SK-N-SH (cell line): ENCODE results near the gene USP12. TPM values are rescaled to one million over a fixed set of nuclear protein-coding genes. Genes with fewer than 3 reads are reported as not detected.

Source experiments
- CTCF ChIA-PET: fragments of 300-600, 350-600 bp; formaldehyde crosslinking; extraction: SDS; loops from one replicate; lab custom pipeline; 2021; lab: Yijun Ruan, JAX
- POLR2A ChIA-PET: fragments of 350-600 bp; sonication (Branson Sonifier 250); formaldehyde crosslinking; extraction: SDS; loops from one replicate; lab custom pipeline; 2020; ENCODE audit warnings: antibody characterized with exemption, inconsistent platforms; lab: Yijun Ruan, JAX
- DNase-seq: peaks from one replicate; pipeline ENCODE4 v3.0.0; 2012
- H2AFZ ChIP-seq: fragments of 200-600 bp; sonication (generic); 2 replicates; pipeline ENCODE4 v1.8.1; 2016; ENCODE audit warnings: antibody characterized with exemption, mild to moderate bottlenecking, low read depth
- H3F3A ChIP-seq: fragments of 200-600 bp; sonication (generic); replicated peaks from 2 replicates; pipeline ENCODE3; 2016; ENCODE audit warnings: antibody characterized with exemption, mild to moderate bottlenecking; ENCODE audit not compliant: insufficient read depth
- H3K27ac ChIP-seq, 2 experiments: fragments of 200-500 bp in 1 of 2; fragments of 200-600 bp in 1 of 2; sonication (Bioruptor generic) in 1 of 2; sonication (generic), shearing (Covaris generic) in 1 of 2; 2 replicates each; pipeline versions ENCODE4 v1.5.1 to v1.6.1; 2014 to 2016; ENCODE audit warnings: low read depth in 2 of 2, inconsistent platforms in 1 of 2, low read length in 1 of 2, mild to moderate bottlenecking in 1 of 2, mixed read lengths in 1 of 2
- H3K27me3 ChIP-seq: fragments of 200-600 bp; sonication (generic), shearing (Covaris generic); 2 replicates; pipeline ENCODE4 v1.6.1; 2016; ENCODE audit warnings: mixed run types; ENCODE audit not compliant: insufficient read depth
- H3K36me3 ChIP-seq, 2 experiments: fragments of 200-500 bp in 1 of 2; fragments of 200-600 bp in 1 of 2; sonication (Bioruptor generic) in 1 of 2; sonication (generic) in 1 of 2; replicated peaks in 1 of 2; 2 replicates each; pipeline versions ENCODE3 to v1.5.1; 2014 to 2016; ENCODE audit warnings: low read length in 1 of 2, mild to moderate bottlenecking in 1 of 2; ENCODE audit not compliant: insufficient read depth in 2 of 2, control insufficient read depth in 1 of 2
- H3K4me1 ChIP-seq, 2 experiments: fragments of 200-500 bp in 1 of 2; fragments of 200-600 bp in 1 of 2; sonication (Bioruptor generic) in 1 of 2; sonication (generic), shearing (Covaris generic) in 1 of 2; 2 replicates each; pipeline versions ENCODE4 v1.5.1 to v1.6.1; 2014 to 2016; ENCODE audit warnings: low read depth in 1 of 2, low read length in 1 of 2, mixed run types in 1 of 2; ENCODE audit not compliant: insufficient read depth in 2 of 2, control insufficient read depth in 1 of 2
- H3K4me2 ChIP-seq: fragments of 200-600 bp; sonication (generic), shearing (Covaris generic); 2 replicates; pipeline ENCODE4 v1.6.1; 2017; ENCODE audit warnings: mixed run types
- H3K4me3 ChIP-seq, 2 experiments: fragments of 200-500 bp in 1 of 2; fragments of 200-600 bp in 1 of 2; sonication (Bioruptor generic) in 1 of 2; sonication (generic), shearing (Covaris generic) in 1 of 2; 2 replicates each; pipeline versions ENCODE4 v1.5.1 to v1.8.1; 2014 to 2016; ENCODE audit warnings: low read depth in 2 of 2, inconsistent platforms in 1 of 2, low read length in 1 of 2, mild to moderate bottlenecking in 1 of 2, mixed read lengths in 1 of 2, moderate library complexity in 1 of 2
- H3K79me2 ChIP-seq: fragments of 200-600 bp; sonication (generic); 2 replicates; pipeline ENCODE4 v1.8.1; 2017; ENCODE audit warnings: mild to moderate bottlenecking; ENCODE audit not compliant: insufficient read depth
- H3K9ac ChIP-seq: fragments of 200-600 bp; sonication (generic); 2 replicates; pipeline ENCODE4 v1.6.1; 2017; ENCODE audit warnings: mixed run types
- H3K9me2 ChIP-seq: fragments of 200-600 bp; sonication (generic); 2 replicates; pipeline ENCODE4 v1.6.1; 2017; ENCODE audit warnings: mixed run types
- H3K9me3 ChIP-seq: fragments of 200-600 bp; sonication (generic); 2 replicates; pipeline ENCODE4 v1.6.1; 2017; ENCODE audit warnings: mixed run types, mild to moderate bottlenecking, moderate library complexity
- H4K20me1 ChIP-seq: fragments of 200-600 bp; sonication (generic); 2 replicates; pipeline ENCODE4 v1.6.1; 2017; ENCODE audit warnings: mild to moderate bottlenecking, mixed run types; ENCODE audit not compliant: insufficient read depth
- ELF1 ChIP-seq: IDR thresholded peaks from 2 replicates; pipeline ENCODE4 v1.4.0; 2012
- EP300 ChIP-seq, 2 experiments: IDR thresholded peaks; 2 replicates each; pipeline versions ENCODE4 v1.4.0 to v1.6.1; 2012; ENCODE audit warnings: borderline replicate concordance in 1 of 2, low read depth in 1 of 2, low read length in 1 of 2
- EZH2phosphoT487 ChIP-seq: fragments of 200-600 bp; sonication (generic); IDR thresholded peaks from 2 replicates; pipeline ENCODE4 v1.6.1; 2017; ENCODE audit warnings: low read depth, mixed run types, mild to moderate bottlenecking, antibody characterized with exemption, moderate library complexity, borderline replicate concordance
- FOXJ3 ChIP-seq: sonication (generic); formaldehyde crosslinking; IDR thresholded peaks from 2 replicates; pipeline ENCODE4 v1.5.1; 2020; ENCODE audit warnings: mild to moderate bottlenecking, missing genetic modification reagents
- FOXM1 ChIP-seq: IDR thresholded peaks from 2 replicates; pipeline ENCODE4 v1.4.0; 2012; ENCODE audit warnings: low read depth, mild to moderate bottlenecking
- IRF3 ChIP-seq: fragments of 150-350 bp; IDR thresholded peaks from 2 replicates; pipeline ENCODE4 v1.6.1; 2016; ENCODE audit warnings: mild to moderate bottlenecking, low read depth, low read length
- MAX ChIP-seq: IDR thresholded peaks from 2 replicates; pipeline ENCODE4 v1.4.0; 2012; ENCODE audit warnings: low read depth
- MEF2A ChIP-seq: IDR thresholded peaks from 2 replicates; pipeline ENCODE4 v1.4.0; 2012; ENCODE audit warnings: low read depth, borderline replicate concordance
- MXI1 ChIP-seq: IDR thresholded peaks from 2 replicates; pipeline ENCODE4 v1.6.1; 2012; ENCODE audit warnings: mild to moderate bottlenecking, low read depth, low read length, improper control_type of control experiment
- NFIC ChIP-seq: IDR thresholded peaks from 2 replicates; pipeline ENCODE4 v1.4.0; 2012; ENCODE audit warnings: borderline replicate concordance
- PBX3 ChIP-seq: IDR thresholded peaks from 2 replicates; pipeline ENCODE4; 2012
- POLR2AphosphoS5 ChIP-seq: IDR thresholded peaks from 2 replicates; pipeline ENCODE4 v1.6.1; 2012; ENCODE audit warnings: low read depth, low read length
- RAD21 ChIP-seq: IDR thresholded peaks from 2 replicates; pipeline ENCODE4 v1.6.1; 2012; ENCODE audit warnings: mild to moderate bottlenecking, low read length
- RCOR1 ChIP-seq: fragments of 150-350 bp; IDR thresholded peaks from 2 replicates; pipeline ENCODE4 v1.6.1; 2017; ENCODE audit warnings: antibody characterized with exemption, low read length
- RXRA ChIP-seq: IDR thresholded peaks from 2 replicates; pipeline ENCODE4 v1.4.0; 2012; ENCODE audit warnings: low read depth, mild to moderate bottlenecking, borderline replicate concordance
- SIN3A ChIP-seq: IDR thresholded peaks from 2 replicates; pipeline ENCODE4 v1.6.1; 2012; ENCODE audit warnings: low read depth, mild to moderate bottlenecking, low read length, moderate library complexity, borderline replicate concordance
- SMC3 ChIP-seq: IDR thresholded peaks from 2 replicates; pipeline ENCODE4 v1.6.1; 2012; ENCODE audit warnings: low read depth, low read length, improper control_type of control experiment
- TAF1 ChIP-seq: IDR thresholded peaks from 2 replicates; pipeline ENCODE4 v1.6.1; 2012; ENCODE audit warnings: low read depth, mild to moderate bottlenecking, low read length, moderate library complexity, borderline replicate concordance
- TEAD4 ChIP-seq: IDR thresholded peaks from 2 replicates; pipeline ENCODE4 v1.4.0; 2012; ENCODE audit warnings: mild to moderate bottlenecking, borderline replicate concordance; ENCODE audit not compliant: insufficient read depth
- WGBS: methylation state at CpG from one replicate; pipeline ENCODE4 v1.1.6; 2017; ENCODE audit warnings: low lambda C conversion rate; 5-methylcytosine and 5-hydroxymethylcytosine counted together
- polyA plus RNA-seq, 3 experiments: library from polyadenylated mRNA; depleted of rRNA; stranded (reverse); fragments of >200 nt; gene quantifications; 2 replicates each; pipeline ENCODE4 v1.2.3, GENCODE V29; 2012

USP12 gene
- polyA plus RNA-seq, 1 of the 3 experiments (the other 2 are of a cell fraction): 5.0 TPM

GRCh38 chr13:27139565-27139964, 32.0 kb downstream of the USP12 start:
- no peak for DNase-seq
- POLR2A ChIA-PET: no interaction called here
- no peak overlapping the region for H3K4me3 ChIP-seq
- H3K36me3 ChIP-seq: peaks cover 0 to 12% of the 10 kb centered on the region in 2 experiments
- no peak overlapping the region for H3K27ac ChIP-seq
- no peaks in the 10 kb centered on the region for H3F3A ChIP-seq
- peaks cover 100% of the 10 kb centered on the region for H3K79me2 ChIP-seq
- no peak for TF ChIP-seq POLR2AphosphoS5
- no peak for TF ChIP-seq IRF3
- TF ChIP-seq EP300 (IDR thresholded peaks at IDR 0.05; ENCODE audit: borderline replicate concordance in 1 of 2, low read depth in 1 of 2, low read length in 1 of 2): no peak
- TF ChIP-seq MEF2A: no peak
- no peak for TF ChIP-seq SMC3
- TF ChIP-seq PBX3: no peak
- no peak for TF ChIP-seq NFIC
- no peak for TF ChIP-seq MXI1
- no peak for TF ChIP-seq TAF1
- no peak for TF ChIP-seq FOXM1
- TF ChIP-seq TEAD4: no peak
- no peak for TF ChIP-seq MAX
- TF ChIP-seq ELF1: no peak
- no peak for TF ChIP-seq SIN3A
- TF ChIP-seq RCOR1: no peak
- no peak for TF ChIP-seq FOXJ3
- TF ChIP-seq EZH2phosphoT487: no peak
- no peak for TF ChIP-seq RXRA
- TF ChIP-seq RAD21: no peak
- H3K4me1 ChIP-seq: no peaks in the 10 kb centered on the region; a peak in 1 of 4 replicates
- H3K9me3 ChIP-seq: peaks cover 5% of the 10 kb centered on the region; the same call in 1 of the 2 replicates
- H2AFZ ChIP-seq: no peak overlapping the region
- peaks cover 33% of the 10 kb centered on the region for H4K20me1 ChIP-seq
- no peaks in the 10 kb centered on the region for H3K27me3 ChIP-seq
- H3K9me2 ChIP-seq: no peaks in the 10 kb centered on the region
- WGBS: 100% methylated on average over 2 of the region's 2 CpGs
- no peak overlapping the region for H3K4me2 ChIP-seq
- no peak overlapping the region for H3K9ac ChIP-seq
- CTCF ChIA-PET: no interaction called here
